Adrenal gland (tissue), 12 donors: ENCODE measurements around the gene TEDDM1. TPM values are rescaled to one million over a fixed set of nuclear protein-coding genes. Genes with fewer than 3 reads are reported as not detected.

Experiments
- DNase-seq, 7 donors: peaks; one replicate each; pipeline ENCODE4 v3.0.0-alpha.2; 2019 to 2020
- H3K27ac ChIP-seq, 5 donors: fragments of 200-600 bp; sonication (generic) in 4 of 5; 1 replicate in 3 of 5; 2 replicates in 2 of 5; pipeline versions ENCODE4 v1.5.1 to v1.8.0; 2016 to 2020; ENCODE audit warnings: mild to moderate bottlenecking in 1 of 5
- H3K27me3 ChIP-seq: fragments of 200-600 bp; 2 replicates; pipeline ENCODE4 v1.8.0; 2021
- H3K36me3 ChIP-seq, 2 donors: fragments of 200-600 bp; replicated peaks in 1 of 2; 1 replicate in 1 of 2; 2 replicates in 1 of 2; pipeline versions ENCODE4 v1.5.1 to v1.8.0; 2018 to 2022
- H3K4me1 ChIP-seq, 2 donors: fragments of 200-600 bp; replicated peaks in 1 of 2; 1 replicate in 1 of 2; 2 replicates in 1 of 2; pipeline versions ENCODE4 v1.5.1 to v1.8.0; 2018 to 2021
- H3K4me3 ChIP-seq, 4 donors: fragments of 200-600 bp; sonication (generic) in 3 of 4; one replicate each; pipeline ENCODE4 v1.5.1; 2016 to 2018
- H3K9me3 ChIP-seq, 3 donors: fragments of 200-600 bp; sonication (generic) in 1 of 3; replicated peaks in 1 of 3; 1 replicate in 2 of 3; 2 replicates in 1 of 3; pipeline versions ENCODE4 v1.5.1 to v1.8.0; 2016 to 2021
- CTCF ChIP-seq, 6 experiments: fragments of 450-650 bp in 4 of 6; fragments of 200-600 bp in 2 of 6; sonication (generic) in 1 of 6; IDR thresholded peaks; 1 replicate in 5 of 6; 2 replicates in 1 of 6; pipeline versions ENCODE4 v1.5.1 to v1.8.0; 2016 to 2021; ENCODE audit warnings: antibody characterized with exemption in 6 of 6, mild to moderate bottlenecking in 2 of 6, moderate library complexity in 1 of 6
- POLR2A ChIP-seq, 2 donors: fragments of 450-650 bp; IDR thresholded peaks; one replicate each; pipeline ENCODE4 v1.6.1; 2017; ENCODE audit warnings: antibody characterized with exemption in 2 of 2, mild to moderate bottlenecking in 2 of 2, moderate library complexity in 1 of 2
- WGBS, 4 donors: extraction: QIAGEN DNeasy Blood & Tissue Kit in 2 of 4; methylation state at CpG; one replicate each; pipeline versions ENCODE4 v1.1.5 to v1.1.7; 2013 to 2017; 5-methylcytosine and 5-hydroxymethylcytosine counted together
- intact Hi-C, 2 donors: fragments of 100-400 bp; cut with DNase I; formaldehyde crosslinking; loops; one replicate each; pipeline versions ENCODE4 v1.14.1 to v1.15.0; 2022 to 2023
- polyA plus RNA-seq, 3 donors: library from polyadenylated mRNA; stranded (reverse); fragments of 200-250 nt in 2 of 3; fragments of 350-450 nt in 1 of 3; fragmentation: Illumina TruSeq in 1 of 3; extraction: RNeasy Lipid Tissue Mini Kit (QIAGEN cat#74804) in 1 of 3; gene quantifications; one replicate each; pipeline ENCODE4 v1.2.3, GENCODE V29; 2013 to 2014
- total RNA-seq, 9 donors: library from RNA; depleted of rRNA in 4 of 9; stranded (reverse); fragments of >200 nt in 4 of 9; fragments of 120-200 nt in 1 of 9; fragmentation: NEBNext Ultra II Directional in 1 of 9; extraction: Animal tissue kit (Norgen Biotek cat#: 25700) in 1 of 9; gene quantifications; one replicate each; pipeline versions ENCODE4 v1.1.0 to v1.2.4, GENCODE V29; 2013 to 2023
- donor health status: healthy with polysubstance abuse.
- donor health status: Bipolar disorder and iron deficiency.
- donor health status: DM: yes; HTN: yes; CAD: no.
- donor health status: DM: no; HTN: no; CAD: no.
- donor health status: DM: no; HTN: no; CAD: no.
- donor health status: DM: yes; HTN: yes; CAD: no.

TEDDM1 gene
- total and polyA plus RNA-seq, 12 donors: not detected

DNA sequence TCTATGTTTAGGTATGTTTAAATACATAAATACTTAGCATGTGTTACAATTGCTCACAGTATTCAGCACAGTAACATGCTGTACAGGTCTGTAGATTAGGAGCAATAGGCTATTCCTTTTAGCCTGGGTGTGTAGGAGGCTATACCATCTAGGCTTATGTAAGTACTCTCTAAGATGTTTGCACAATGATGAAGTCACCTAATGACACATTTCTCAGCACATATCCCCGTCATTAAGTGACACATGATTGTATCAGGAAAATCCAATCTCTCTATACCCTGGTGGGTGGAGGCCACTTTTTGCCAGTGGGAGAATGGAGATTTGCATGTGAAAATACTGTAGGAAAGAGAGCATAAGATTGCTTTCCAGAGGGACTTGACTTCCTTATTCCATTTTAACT is 5.5 kb upstream of the TEDDM1 start:
- no peaks in the 10 kb centered on the region for H3K36me3 ChIP-seq
- H3K27ac ChIP-seq: no peak overlapping the region
- no peak overlapping the region for H3K4me3 ChIP-seq
- WGBS, 4 donors: 59 to 78% (median 74%) methylated on average over 1 of the region's 1 CpG
- intact Hi-C loops: no loop called here
- no peak for DNase-seq
- H3K27me3 ChIP-seq: peaks cover 18% of the 10 kb centered on the region
- H3K9me3 ChIP-seq: no peaks in the 10 kb centered on the region
- no peaks in the 10 kb centered on the region for H3K4me1 ChIP-seq
- TF ChIP-seq POLR2A (IDR thresholded peaks at IDR 0.05): no peak
- no peak for TF ChIP-seq CTCF (IDR thresholded peaks at IDR 0.05)

- TF ChIP-seq POLR2A (IDR thresholded peaks at IDR 0.05) (no peak), CTCF (IDR thresholded peaks at IDR 0.05) (no peak)
- Histone ChIP-seq H3K4me3 (no peak overlapping the region), H3K27ac (no peak overlapping the region), H3K4me1 (no peaks in the 10 kb centered on the region), H3K9me3 (no peaks in the 10 kb centered on the region), H3K36me3 (no peaks in the 10 kb centered on the region), H3K27me3 (peaks cover 18% of the 10 kb centered on the region)
- intact Hi-C loops: no loop called here
- DNase-seq: no peak
- 88 to 96% (median 89%) methylated on average over 1 of the region's 1 CpG for WGBS, 4 donors
Observed at GRCh38 chr1:182405578-182405977, 5.1 kb upstream of the TEDDM1 start.

DNA sequence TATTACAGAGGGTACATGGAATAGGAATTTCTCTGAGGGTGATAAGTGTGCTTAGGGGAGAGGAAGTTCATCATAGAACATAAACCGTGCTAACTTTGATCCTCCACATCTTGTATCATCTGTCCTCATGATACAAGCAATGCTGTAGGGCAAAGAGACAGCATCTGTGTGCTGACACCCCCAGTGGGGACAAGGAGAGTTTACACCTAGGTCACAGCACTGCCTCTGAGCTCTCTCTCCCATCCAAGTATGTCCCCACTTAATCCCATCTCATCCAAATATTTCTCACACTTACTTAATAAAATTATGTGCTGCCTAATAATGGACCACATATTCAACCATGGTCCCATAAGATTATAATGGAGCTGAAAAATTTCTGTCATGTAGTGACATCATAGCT is 4.3 kb upstream of the TEDDM1 start:
- WGBS, 4 donors: 67 to 79% (median 73%) methylated on average over 1 of the region's 1 CpG
- DNase-seq: no peak
- Histone ChIP-seq H3K9me3 (no peaks in the 10 kb centered on the region), H3K4me3 (no peak overlapping the region), H3K27me3 (peaks cover 18% of the 10 kb centered on the region), H3K4me1 (no peaks in the 10 kb centered on the region), H3K27ac (no peak overlapping the region), H3K36me3 (no peaks in the 10 kb centered on the region)
- TF ChIP-seq CTCF (IDR thresholded peaks at IDR 0.05): no peak
- TF ChIP-seq POLR2A (IDR thresholded peaks at IDR 0.05): no peak
- intact Hi-C loops: no loop called here

DNA sequence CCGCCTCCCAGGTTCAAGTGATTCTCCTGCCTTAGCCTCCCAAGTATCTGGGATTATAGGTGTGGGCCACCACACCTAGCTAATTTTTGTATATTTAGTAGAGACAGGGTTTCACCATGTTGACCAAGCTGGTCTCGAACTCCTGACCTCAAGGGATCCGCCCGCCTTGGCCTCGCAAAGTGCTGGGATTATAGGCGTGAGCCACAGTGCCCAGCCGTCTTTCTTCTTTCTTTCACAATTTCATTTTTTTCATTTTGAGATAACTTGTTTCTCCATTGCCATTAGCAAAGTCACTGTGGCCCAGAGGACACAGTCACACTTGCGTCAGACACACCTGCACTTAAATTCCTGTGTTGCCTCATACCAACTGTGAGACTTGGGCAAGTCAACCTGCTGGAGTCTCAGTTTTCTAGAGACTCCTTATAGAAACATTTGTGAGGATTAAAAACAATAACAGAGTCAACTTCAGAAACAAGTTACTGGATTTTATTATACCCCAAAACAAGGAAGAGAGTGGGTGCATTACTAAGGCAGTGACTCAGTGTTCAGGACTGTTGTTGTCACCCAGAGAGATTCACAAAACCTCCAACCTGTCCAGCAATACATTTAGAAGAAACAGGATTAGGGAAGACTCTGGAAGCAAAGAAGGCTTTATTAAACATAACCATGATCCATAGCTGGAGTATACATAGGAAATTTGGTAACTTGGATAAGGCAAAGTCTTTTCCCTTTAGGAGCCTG is 2.6 kb downstream of the TEDDM1 start:
- intact Hi-C loops: loop anchor here (2.0 to 10.0 kb wide), 4 partner anchors 255 to 913 kb away; partner anchors contain the start of gene CACNA1E (in 1 of the 2)
- Histone ChIP-seq H3K4me1 (peaks cover 0 to 7% of the 10 kb centered on the region in 2 donors), H3K4me3 (no peak overlapping the region), H3K9me3 (no peaks in the 10 kb centered on the region), H3K27me3 (no peaks in the 10 kb centered on the region), H3K27ac (no peak overlapping the region), H3K36me3 (no peaks in the 10 kb centered on the region)
- DNase-seq: no peak
- no peak for TF ChIP-seq CTCF (IDR thresholded peaks at IDR 0.05)
- no peak for TF ChIP-seq POLR2A (IDR thresholded peaks at IDR 0.05)
- WGBS, 4 donors: 86 to 91% (median 88%) methylated on average over 8 of the region's 8 CpGs
